T1000 (cell line): Measurements from ENCODE around the gene CPAMD8.
"Not testable (repeated sequence)": the region's sequence is repeated elsewhere in the genome, so short reads cannot be mapped to it uniquely, and the experiment has no call there.

ENCODE experiments used
- DNase-seq: peaks from one replicate; lab custom pipeline; 2025; ENCODE audit warnings: mixed read lengths; lab: John Stamatoyannopoulos, UW

CPAMD8 gene

DNA sequence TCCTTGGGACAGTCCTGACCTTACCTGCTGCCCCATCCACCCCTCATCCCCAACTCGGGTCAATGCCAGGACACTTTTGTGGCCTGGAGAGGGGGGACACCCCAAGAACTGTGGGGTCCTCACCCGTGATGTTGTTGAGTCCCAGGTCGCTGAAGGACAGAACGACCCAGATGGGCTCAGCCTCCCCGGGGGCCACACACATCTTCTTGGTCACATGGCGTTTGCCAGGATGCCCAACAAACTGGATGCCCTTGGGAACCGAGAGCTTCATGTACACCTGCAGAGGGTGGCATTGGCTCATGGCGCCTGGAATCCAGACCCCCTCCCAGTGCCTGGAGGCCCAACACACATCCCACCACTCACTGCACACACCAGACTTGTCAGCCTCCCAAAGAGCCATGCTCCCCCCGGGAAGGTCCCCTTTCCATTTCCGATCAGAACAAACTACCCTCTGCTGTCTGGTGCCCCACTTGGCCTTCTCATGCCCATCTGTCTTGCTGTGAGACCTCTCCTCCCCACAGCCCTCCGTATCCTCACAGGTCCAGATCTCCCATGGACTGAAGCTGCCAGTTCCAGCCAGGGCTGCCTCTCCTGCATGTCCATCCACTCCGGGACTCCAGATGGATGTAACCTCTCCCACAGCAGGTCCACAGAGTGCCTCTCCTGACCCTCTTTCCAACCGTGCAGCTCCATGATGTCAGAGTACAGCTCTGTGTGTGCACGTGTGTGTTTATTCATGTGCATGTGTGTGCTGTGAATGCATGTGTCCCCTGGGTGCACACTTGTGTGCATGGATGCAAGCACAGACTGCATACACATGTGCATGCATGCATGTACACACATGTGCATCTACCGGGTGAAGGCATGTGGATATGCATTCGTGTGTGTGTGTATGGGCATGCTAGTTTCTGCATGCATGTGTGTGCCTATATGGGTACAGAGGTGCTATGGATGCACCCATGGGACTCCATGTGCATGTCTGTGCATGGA, 79.4 kb downstream of the CPAMD8 start:
- DNase-seq, result no peak

GRCh38 chr19:16945762-16946465, 80.7 kb downstream of the CPAMD8 start:
- DNase-seq, result no peak

GRCh38 chr19:16945364-16945714, 81.3 kb downstream of the CPAMD8 start:
- no peak for DNase-seq

GRCh38 chr19:16944626-16945363, 81.8 kb downstream of the CPAMD8 start:
- DNase-seq, result no peak

DNA sequence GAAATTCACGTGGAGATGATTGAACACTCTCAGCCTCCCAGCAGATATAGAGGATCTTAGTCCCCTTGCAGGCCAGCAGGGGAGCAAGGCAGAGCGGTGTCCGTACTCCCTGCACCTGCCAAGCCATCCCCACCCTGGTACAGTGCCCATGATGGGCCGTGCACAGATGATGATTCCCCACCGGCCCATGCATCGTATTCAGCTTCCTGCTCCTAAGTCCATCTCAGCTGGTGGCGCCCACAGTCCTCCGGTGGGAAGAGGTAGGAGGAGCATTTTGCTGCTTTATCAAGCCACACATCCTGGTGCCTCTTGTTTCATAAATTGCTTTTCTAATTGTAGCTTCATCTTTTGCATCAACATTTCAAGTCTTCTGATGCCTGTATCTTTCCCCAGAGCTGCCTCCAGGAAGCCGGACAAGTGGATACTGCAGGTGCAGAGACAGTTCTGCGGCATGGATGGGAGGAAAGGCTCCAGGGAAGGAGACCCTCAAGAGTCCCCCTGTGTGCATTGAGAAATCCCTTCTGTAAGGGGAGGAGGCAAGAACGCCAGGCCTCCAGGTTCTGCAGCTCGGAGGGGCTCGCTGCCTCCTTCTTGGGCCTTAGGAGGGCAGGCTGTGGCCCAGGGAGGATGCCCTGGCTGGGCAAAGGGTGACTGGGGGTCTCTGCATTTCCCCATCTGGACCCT, 82.5 kb downstream of the CPAMD8 start:
- DNase-seq, result no peak

- not testable (repeated sequence) for DNase-seq
Observed at GRCh38 chr19:16943090-16943489, 83.5 kb downstream of the CPAMD8 start.

DNA sequence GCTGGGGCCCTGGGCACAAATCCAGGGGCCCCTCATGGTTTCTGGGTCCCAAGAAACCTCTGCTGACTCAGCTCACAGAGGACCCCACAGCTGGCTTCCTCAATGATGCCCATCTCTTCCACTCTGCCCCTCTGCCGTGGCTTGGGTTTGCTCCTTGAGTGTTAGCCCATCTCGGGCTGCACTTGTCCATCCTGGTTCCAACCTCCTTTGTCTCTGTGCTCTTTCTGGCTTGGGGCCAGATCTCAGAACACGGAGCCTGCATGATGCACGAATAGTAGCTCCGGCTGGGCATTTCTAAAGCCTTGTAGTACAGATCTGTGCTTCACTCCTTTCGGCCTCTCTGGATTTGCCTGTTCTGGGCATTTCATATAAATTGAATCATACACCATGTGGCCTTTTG, 84.0 kb downstream of the CPAMD8 start:
- DNase-seq, result no peak

- no peak for DNase-seq
Observed at GRCh38 chr19:16940626-16941025, 86.0 kb downstream of the CPAMD8 start.

DNA sequence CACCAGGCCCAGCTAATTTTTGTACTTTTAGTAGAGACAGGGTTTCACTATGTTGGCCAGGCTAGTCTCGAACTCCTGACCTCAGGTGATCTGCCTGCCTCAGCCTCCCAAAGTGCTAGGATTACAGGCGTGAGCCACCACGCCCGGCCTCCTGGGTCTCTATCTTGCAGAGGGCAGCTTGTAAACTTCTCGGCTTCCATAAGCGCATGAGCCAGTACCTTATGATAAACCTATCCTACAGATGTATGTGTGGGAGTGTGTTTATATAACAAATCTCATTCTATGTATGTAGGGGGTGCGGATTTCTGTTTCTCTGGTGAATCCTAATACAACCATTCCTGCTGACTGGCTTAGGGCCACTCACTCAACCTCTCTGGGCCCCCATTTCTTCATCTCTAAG, 86.5 kb downstream of the CPAMD8 start:
- DNase-seq, result not testable (repeated sequence)

GRCh38 chr19:16938211-16938610, 88.4 kb downstream of the CPAMD8 start:
- DNase-seq, result no peak

GRCh38 chr19:16937796-16938195, 88.8 kb downstream of the CPAMD8 start:
- DNase-seq, result not testable (repeated sequence)

GRCh38 chr19:16936901-16937300, 89.7 kb downstream of the CPAMD8 start:
- DNase-seq, result no peak

- DNase-seq, result no peak
Observed at GRCh38 chr19:16934489-16934888, 92.1 kb downstream of the CPAMD8 start.

GRCh38 chr19:16931306-16931705, 95.3 kb downstream of the CPAMD8 start:
- DNase-seq, result no peak

DNA sequence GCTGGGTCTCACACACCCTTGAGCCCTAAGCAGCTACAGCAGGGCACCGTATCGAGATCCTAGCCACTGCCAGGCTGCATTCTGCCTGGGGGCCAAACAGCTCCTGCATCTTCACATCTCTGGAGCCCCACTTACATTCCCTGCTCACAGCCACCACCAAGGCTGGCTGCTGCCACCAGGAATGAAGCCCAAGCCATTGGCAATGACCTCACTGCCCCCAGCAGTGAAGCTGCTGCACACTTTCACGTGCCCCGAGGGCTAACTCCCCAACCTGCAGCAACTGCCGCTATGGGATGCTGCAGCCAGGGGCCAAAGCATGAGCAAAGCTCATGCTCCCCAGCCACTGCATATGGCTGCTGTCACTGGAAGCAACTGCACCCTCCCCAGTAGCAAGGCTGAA, 95.9 kb downstream of the CPAMD8 start:
- no peak for DNase-seq

- no peak for DNase-seq
Observed at GRCh38 chr19:16928916-16929315, 97.7 kb downstream of the CPAMD8 start.

DNA sequence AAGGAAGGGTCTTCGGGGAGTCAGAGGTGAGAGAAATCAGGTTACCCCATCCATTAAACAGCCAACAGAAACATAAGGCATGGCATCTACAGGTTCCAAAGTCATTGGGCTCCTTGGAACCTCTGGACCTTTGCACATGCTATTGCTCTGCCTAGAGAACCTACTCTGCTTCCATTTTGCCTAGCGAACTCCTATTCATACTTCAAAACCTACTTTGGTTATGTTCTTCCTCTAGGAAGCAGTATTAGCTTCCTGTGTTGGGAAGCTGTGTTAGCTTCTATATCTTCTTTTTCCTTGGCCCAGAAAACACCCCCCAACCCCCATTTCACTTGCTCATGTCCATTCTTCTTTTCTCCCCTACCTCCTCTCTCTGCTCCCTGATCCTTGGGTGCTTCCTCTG, 98.3 kb downstream of the CPAMD8 start:
- no peak for DNase-seq

DNA sequence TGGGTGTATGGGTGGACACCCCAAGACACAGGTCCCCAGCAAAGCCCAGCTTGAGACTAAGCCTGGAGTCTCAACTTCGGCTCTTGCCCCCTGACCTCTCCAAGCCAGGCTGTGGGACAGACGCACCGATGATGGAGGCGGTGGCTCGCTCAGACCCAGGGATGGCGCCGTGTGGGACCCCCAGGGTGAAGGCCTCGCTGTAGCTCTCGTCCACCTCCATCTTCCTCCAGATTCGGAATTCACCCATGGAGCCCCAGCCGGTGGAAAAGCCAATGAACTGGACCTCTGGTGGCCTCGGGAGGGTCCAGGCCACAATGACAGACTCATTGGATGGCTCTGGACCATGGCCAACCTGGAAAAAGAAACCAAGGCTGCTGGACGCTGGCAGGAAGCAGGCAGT, 98.7 kb downstream of the CPAMD8 start:
- DNase-seq, result no peak

DNA sequence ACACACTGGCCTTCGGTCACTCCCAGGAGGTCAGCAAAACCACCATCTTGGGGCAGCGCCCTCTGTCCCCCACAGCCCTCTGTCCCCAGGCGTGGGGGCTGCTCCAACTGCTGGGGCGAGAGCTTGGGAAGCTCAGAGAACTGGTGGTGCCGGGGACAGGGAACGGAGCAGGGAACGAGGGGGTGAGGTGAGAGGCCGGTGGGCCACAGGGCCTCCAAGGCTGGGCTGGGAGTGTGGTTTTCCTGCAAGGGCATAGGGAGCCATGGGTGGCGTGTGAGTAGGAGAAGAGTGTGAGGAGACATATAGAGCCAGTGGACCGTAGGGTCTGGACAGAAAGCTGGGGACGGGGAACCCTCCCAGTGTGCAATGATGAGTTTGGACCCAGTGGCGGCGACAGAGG, 103.7 kb downstream of the CPAMD8 start:
- no peak for DNase-seq

GRCh38 chr19:16922592-16922934, 104.0 kb downstream of the CPAMD8 start:
- no peak for DNase-seq

DNA sequence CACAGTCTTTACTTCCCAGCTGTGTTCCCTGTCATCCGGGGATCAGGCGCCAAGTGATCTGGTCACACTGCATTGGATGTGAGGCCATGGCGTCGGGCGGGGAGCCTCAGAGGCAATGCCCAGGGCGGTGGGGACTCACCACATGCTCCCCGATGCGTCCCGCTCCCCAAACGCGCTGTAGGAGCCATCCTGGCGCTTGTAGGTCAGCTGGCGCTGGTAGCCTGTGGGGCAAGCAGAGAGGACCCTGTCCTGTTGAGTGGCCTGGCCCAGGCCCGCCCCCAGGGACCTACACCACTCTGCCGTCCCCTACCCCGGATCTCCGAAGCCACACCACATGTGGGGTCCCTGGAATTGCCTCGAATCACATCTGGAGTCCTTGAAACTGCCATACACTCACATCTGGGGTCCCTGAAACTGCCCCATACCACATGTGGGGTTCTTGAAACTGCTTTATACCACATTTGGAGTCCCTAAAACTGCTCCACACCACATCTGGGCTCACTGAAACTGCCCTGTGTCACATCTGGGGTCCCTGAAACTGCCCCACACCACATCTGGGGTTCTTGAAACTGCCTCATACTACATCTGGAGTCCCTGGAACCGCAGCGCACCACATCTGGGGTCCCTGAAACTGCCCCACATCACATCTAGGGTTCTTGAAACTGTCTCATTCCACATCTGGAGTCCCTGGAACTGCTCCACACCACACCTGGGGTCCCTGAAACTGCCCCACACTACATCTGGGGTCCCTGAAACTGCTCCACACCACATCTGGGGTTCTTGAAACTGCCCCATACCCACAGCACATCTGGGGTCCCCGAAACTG, 104.6 kb downstream of the CPAMD8 start:
- no peak for DNase-seq
